Measurements from ENCODE around the gene CMTM4. TPM values are rescaled to one million over a fixed set of nuclear protein-coding genes. Genes with fewer than 3 reads are reported as not detected.
"Not testable (repeated sequence)": the region's sequence is repeated elsewhere in the genome, so short reads cannot be mapped to it uniquely, and the experiment has no call there.

Gene CMTM4
- total and polyA plus RNA-seq, 2 of the 4 experiments (the other 2 are of a cell fraction), result 9.0 to 14.5 TPM

GRCh38 chr16:66630561-66631260, 65.8 kb downstream of the CMTM4 start:
- H3K36me3 ChIP-seq (ENCODE audit: control insufficient read depth, insufficient read depth, low read length); H3K4me3 ChIP-seq (ENCODE audit: insufficient read depth, low read depth, low read length); H4K20me1 ChIP-seq (ENCODE audit: insufficient read depth, low read length); POLR2A ChIA-PET (ENCODE audit: unreplicated experiment); DNase-seq; H3K4ac ChIP-seq (ENCODE audit: low read depth, low read length); H2BK120ac ChIP-seq (ENCODE audit: low read depth, low read length); H2BK20ac ChIP-seq (ENCODE audit: low read depth, low read length); H3K56ac ChIP-seq (ENCODE audit: extremely low read depth, insufficient read depth, low read length); H4K91ac ChIP-seq (ENCODE audit: insufficient read depth, low read depth, low read length); H3K27me3 ChIP-seq (ENCODE audit: control insufficient read depth, insufficient read depth, low read length); ATAC-seq (ENCODE audit: low read depth); H2BK5ac ChIP-seq (ENCODE audit: low read depth, low read length, poor library complexity, severe bottlenecking); H3K9me1 ChIP-seq (ENCODE audit: insufficient read depth, low read length); H4K5ac ChIP-seq (ENCODE audit: low read depth, low read length); H2AK5ac ChIP-seq (ENCODE audit: low read depth, low read length); H3K23ac ChIP-seq (ENCODE audit: low read depth, low read length); H3K4me2 ChIP-seq (ENCODE audit: low read depth, low read length); H2AK9ac ChIP-seq (replicated peaks; ENCODE audit: low read depth, low read length, poor library complexity); in situ Hi-C loops (cut with MboI; ENCODE audit: low sequenced_read_pairs); H3K9me3 ChIP-seq (ENCODE audit: control insufficient read depth, insufficient read depth, low read length); H3K18ac ChIP-seq (ENCODE audit: low read depth, low read length); H3K27ac ChIP-seq (ENCODE audit: insufficient read depth, low read length); H3K4me1 ChIP-seq (ENCODE audit: control insufficient read depth, insufficient read depth, low read length); dilution Hi-C loops (cut with HindIII; ENCODE audit: low sequenced_read_pairs, unreplicated experiment); BruUV-seq (replicated peaks); H2BK15ac ChIP-seq (ENCODE audit: low read depth, low read length); H3K9ac ChIP-seq (ENCODE audit: low read depth, low read length); H2AFZ ChIP-seq (replicated peaks; ENCODE audit: low read length, poor library complexity); H3K14ac ChIP-seq (replicated peaks; ENCODE audit: low read depth, low read length); H3K79me1 ChIP-seq (ENCODE audit: low read depth in 1 of 2, low read length in 2 of 2); intact Hi-C loops (cut with micrococcal nuclease); H4K8ac ChIP-seq (ENCODE audit: low read depth in 2 of 2, low read length in 2 of 2): not testable (repeated sequence)
- no CpG with 5 or more reads among the region's 49 CpGs for WGBS, 2 experiments (ENCODE audit: extremely low coverage in 2 of 2, insufficient read length in 1 of 2)
- CTCF ChIA-PET, result interaction anchor here (0.6 kb wide), 1 partner anchor 32 kb away, joined by 6 read pairs; no protein-coding TSS in a partner anchor

Data from IMR-90 (cell line).